Gastroesophageal sphincter (tissue), 3 donors: Measurements from ENCODE around the gene UCHL3.

Source experiments
- EP300 ChIP-seq: sonication (generic); formaldehyde crosslinking; IDR thresholded peaks from one replicate; pipeline ENCODE4 v1.6.1; 2017; ENCODE audit warnings: antibody characterized with exemption, mild to moderate bottlenecking
- POLR2A ChIP-seq, 2 donors: fragments of 450-650 bp; IDR thresholded peaks; one replicate each; pipeline ENCODE4 v1.6.1; 2017; ENCODE audit warnings: antibody characterized with exemption in 2 of 2, mild to moderate bottlenecking in 2 of 2, moderate library complexity in 1 of 2
- POLR2AphosphoS5 ChIP-seq: sonication (generic); formaldehyde crosslinking; IDR thresholded peaks from one replicate; pipeline ENCODE4 v1.6.1; 2017; ENCODE audit warnings: antibody characterized with exemption
- TF ChIP-seq, protein P1 (sequence below), 4 experiments: fragments of 200-600 bp in 2 of 4; fragments of 450-650 bp in 2 of 4; sonication (generic) in 1 of 4; IDR thresholded peaks; one replicate each; pipeline ENCODE4 v1.5.1; 2017 to 2019; ENCODE audit warnings: antibody characterized with exemption in 4 of 4, mild to moderate bottlenecking in 2 of 4, moderate library complexity in 2 of 4

- TF ChIP-seq, protein P1, sequence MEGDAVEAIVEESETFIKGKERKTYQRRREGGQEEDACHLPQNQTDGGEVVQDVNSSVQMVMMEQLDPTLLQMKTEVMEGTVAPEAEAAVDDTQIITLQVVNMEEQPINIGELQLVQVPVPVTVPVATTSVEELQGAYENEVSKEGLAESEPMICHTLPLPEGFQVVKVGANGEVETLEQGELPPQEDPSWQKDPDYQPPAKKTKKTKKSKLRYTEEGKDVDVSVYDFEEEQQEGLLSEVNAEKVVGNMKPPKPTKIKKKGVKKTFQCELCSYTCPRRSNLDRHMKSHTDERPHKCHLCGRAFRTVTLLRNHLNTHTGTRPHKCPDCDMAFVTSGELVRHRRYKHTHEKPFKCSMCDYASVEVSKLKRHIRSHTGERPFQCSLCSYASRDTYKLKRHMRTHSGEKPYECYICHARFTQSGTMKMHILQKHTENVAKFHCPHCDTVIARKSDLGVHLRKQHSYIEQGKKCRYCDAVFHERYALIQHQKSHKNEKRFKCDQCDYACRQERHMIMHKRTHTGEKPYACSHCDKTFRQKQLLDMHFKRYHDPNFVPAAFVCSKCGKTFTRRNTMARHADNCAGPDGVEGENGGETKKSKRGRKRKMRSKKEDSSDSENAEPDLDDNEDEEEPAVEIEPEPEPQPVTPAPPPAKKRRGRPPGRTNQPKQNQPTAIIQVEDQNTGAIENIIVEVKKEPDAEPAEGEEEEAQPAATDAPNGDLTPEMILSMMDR (IDR thresholded peaks at IDR 0.05): no peak
- TF ChIP-seq POLR2A (IDR thresholded peaks at IDR 0.05) (no peak), EP300 (no peak), POLR2AphosphoS5 (no peak)
Measured at GRCh38 chr13:75639454-75639853, 89.9 kb downstream of the UCHL3 start.
